Large intestine (tissue), 3 donors: Measurements from ENCODE around the gene GPLD1. TPM values are rescaled to one million over a fixed set of nuclear protein-coding genes. Genes with fewer than 3 reads are reported as not detected.
A peak's percentile ranks its signal among the peaks of the same experiment; 100 is the strongest.
"Not testable (repeated sequence)": the region's sequence is repeated elsewhere in the genome, so short reads cannot be mapped to it uniquely, and the experiment has no call there.

Experiments
- DNase-seq, 2 donors: peaks; one replicate each; pipeline versions ENCODE4 v3.0.0 to v3.0.0-alpha.2; 2013
- H3K27ac ChIP-seq: one replicate; pipeline ENCODE4 v1.5.1; 2013; ENCODE audit warnings: low read length
- H3K27me3 ChIP-seq: 2 replicates; pipeline ENCODE4 v1.6.1; 2013; ENCODE audit warnings: low read length; ENCODE audit not compliant: control insufficient read depth, insufficient read depth
- H3K36me3 ChIP-seq: 2 replicates; pipeline ENCODE4 v1.6.1; 2013; ENCODE audit warnings: low read length; ENCODE audit not compliant: control insufficient read depth, insufficient read depth
- H3K4me1 ChIP-seq: one replicate; pipeline ENCODE4 v1.6.1; 2013; ENCODE audit warnings: low read length; ENCODE audit not compliant: control insufficient read depth, insufficient read depth
- H3K4me3 ChIP-seq: one replicate; pipeline ENCODE4 v1.5.1; 2013; ENCODE audit warnings: low read length
- H3K9me3 ChIP-seq: one replicate; pipeline ENCODE4 v1.6.1; 2013; ENCODE audit warnings: mild to moderate bottlenecking, low read depth, low read length, moderate library complexity; ENCODE audit not compliant: control insufficient read depth
- WGBS: methylation state at CpG from one replicate; pipeline ENCODE4 v1.1.5; 2013; ENCODE audit warnings: low lambda C conversion rate; ENCODE audit not compliant: insufficient coverage; 5-methylcytosine and 5-hydroxymethylcytosine counted together
- polyA plus RNA-seq: library from polyadenylated mRNA; unstranded; fragments of 120-200 nt; gene quantifications from one replicate; pipeline ENCODE4 v1.2.1, GENCODE V29; 2013

Gene GPLD1
- polyA plus RNA-seq, 1 donor = 2.2 TPM

DNA sequence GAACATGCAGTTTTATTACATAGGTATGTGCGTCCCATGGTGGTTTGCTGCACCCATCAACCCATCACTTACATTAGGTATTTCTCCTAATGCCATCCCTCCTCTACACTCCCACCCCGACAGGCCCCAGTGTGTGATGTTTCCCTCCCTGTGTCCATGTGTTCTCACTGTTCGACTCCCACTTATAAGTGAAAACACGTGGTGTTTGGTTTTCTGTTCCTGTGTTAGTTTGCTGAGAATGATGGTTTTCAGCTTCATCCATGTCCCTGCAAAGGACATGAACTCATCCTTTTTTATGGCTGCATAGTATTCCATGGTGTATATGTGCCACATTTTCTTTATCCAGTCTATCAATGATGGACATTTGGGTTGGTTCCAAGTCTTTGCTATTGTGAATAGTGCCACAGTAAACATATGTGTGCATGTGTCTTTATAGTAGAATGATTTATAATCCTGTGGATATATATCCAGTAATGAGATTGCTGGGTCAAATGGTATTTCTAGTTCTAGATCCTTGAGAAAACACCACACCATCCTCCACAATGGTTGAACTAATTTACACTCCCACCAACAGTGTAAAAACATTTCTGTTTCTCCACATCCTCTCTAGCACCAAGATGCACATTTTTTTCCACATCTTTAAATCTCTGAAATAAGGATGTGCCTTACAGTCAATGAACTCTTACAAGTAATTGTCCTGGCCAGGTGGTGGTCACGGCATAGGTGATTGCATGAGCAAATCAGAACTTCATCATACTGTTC lies 104.8 kb downstream of the GPLD1 start:
- not testable (repeated sequence) for H3K4me1 ChIP-seq, H3K4me3 ChIP-seq, H3K9me3 ChIP-seq, H3K36me3 ChIP-seq, H3K27me3 ChIP-seq, DNase-seq, H3K27ac ChIP-seq
- no CpG with 5 or more reads among the region's 5 CpGs for WGBS

DNA sequence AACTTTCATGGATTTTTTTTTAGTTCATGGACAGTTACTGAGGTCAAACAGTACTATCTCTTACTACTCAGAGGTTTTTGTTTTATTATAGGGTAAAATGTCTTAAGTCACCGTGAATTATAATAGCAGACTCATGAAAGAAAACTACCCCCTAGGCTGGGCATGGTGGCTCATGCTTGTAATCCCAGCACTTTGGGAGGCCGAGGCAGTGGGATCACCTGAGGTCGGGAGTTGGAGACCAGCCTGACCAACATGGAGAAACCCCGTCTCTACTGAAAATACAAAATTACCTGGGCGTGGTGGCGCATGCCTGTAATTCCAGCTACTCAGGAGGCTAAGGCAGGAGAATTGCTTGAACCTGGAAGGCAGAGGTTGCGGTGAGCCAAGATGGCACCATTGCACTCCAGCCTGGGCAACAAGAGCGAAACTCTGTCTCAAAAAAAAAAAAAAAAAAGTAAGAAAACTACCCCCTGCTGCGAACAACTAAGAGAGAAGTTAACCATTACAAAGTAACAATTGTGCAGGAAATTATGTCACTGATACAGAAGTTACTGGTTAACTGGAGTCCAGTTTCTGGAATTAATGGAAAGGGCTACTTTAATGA lies 106.4 kb downstream of the GPLD1 start:
- Histone ChIP-seq H3K27ac (peak overlapping the region; percentile 64), H3K4me3 (peak overlapping the region; percentile 32)
- not testable (repeated sequence) for H3K9me3 ChIP-seq, H3K27me3 ChIP-seq, H3K4me1 ChIP-seq, H3K36me3 ChIP-seq
- WGBS = no CpG with 5 or more reads among the region's 9 CpGs
- DNase-seq = peak; percentile 16 to 73

DNA sequence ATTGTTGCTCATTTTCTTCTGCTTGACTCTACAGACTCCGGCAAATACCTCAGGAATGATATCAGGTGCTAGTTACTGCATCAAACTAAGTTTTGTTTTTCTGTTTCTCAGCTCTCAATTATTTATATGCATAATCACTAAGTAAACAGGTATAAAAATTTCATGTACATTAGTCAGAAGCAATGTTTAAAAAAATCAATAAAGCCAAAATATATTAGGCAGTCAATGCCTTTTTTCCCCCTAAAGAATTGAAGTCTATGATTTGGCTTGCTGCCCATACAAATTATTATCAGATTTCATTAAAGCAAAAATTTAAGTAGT lies 107.2 kb downstream of the GPLD1 start:
- DNase-seq = no peak
- Histone ChIP-seq H3K27me3 (no peaks in the 10 kb centered on the region), H3K4me3 (peak overlapping the region; percentile 32), H3K4me1 (peaks cover 6% of the 10 kb centered on the region), H3K27ac (peak overlapping the region; percentile 64), H3K36me3 (no peaks in the 10 kb centered on the region), H3K9me3 (no peaks in the 10 kb centered on the region)
- no CpG with 5 or more reads among the region's 1 CpG for WGBS

GRCh38 chr6:24381476-24382219 lies 107.7 kb downstream of the GPLD1 start:
- Histone ChIP-seq H3K27ac (peak overlapping the region; percentile 64), H3K27me3 (no peaks in the 10 kb centered on the region), H3K9me3 (no peaks in the 10 kb centered on the region), H3K36me3 (no peaks in the 10 kb centered on the region), H3K4me1 (peaks cover 6% of the 10 kb centered on the region), H3K4me3 (no peak overlapping the region)
- WGBS = 100% methylated on average over 2 of the region's 4 CpGs
- DNase-seq = peak in 1 of 2 donors; percentile 11

DNA sequence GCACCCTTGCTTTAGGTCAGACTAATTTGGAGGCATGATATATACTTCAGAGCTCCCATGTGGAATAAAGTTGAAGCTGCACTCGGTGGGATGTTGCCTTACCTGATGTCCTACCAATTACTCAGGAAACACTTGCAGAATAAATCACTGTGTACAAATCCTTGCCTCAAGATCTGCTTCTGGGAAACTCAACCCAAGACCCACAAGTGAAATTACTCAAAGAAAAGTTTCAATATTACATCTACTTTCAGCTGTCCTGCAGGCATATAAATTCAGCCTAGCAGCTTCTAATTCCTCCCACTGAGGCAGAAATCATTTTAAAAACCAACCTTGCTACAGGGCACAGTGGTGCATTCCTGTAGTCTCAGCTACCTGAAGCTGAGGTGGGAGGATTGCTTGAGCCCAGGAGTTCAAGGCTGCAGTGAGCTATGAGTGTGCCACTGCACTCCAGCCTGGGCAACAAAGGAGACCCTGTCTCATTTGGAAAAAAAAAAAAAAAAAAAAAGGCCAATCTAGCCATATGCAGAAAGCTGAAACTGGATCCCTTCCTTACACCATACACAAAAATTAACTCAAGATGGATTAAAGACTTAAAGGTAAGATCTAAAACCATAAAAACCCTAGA lies 110.8 kb downstream of the GPLD1 start:
- H3K27me3 ChIP-seq = no peaks in the 10 kb centered on the region
- no peak for DNase-seq
- no peak overlapping the region for H3K4me3 ChIP-seq
- no peak overlapping the region for H3K27ac ChIP-seq
- no peaks in the 10 kb centered on the region for H3K36me3 ChIP-seq
- peaks cover 3% of the 10 kb centered on the region for H3K4me1 ChIP-seq
- no peaks in the 10 kb centered on the region for H3K9me3 ChIP-seq
- WGBS = no CpG with 5 or more reads among the region's 1 CpG

Other genes with a start within 250 kb of the GPLD1 start
- 8.3 TPM for gene DCDC2, start 131.5 kb downstream of the GPLD1 start, polyA plus RNA-seq
- gene MRS2, start 86.6 kb downstream of the GPLD1 start, polyA plus RNA-seq = 27.0 TPM
- gene ALDH5A1, start 5.4 kb upstream of the GPLD1 start, polyA plus RNA-seq = 29.8 TPM
- gene KIAA0319, start 156.6 kb upstream of the GPLD1 start, polyA plus RNA-seq = 0.96 TPM
- gene TDP2, start 177.3 kb upstream of the GPLD1 start, polyA plus RNA-seq = 292 TPM
- gene ACOT13, start 177.5 kb upstream of the GPLD1 start, polyA plus RNA-seq = 17.6 TPM
- gene C6orf62, start 229.6 kb upstream of the GPLD1 start, polyA plus RNA-seq = 84.4 TPM